Placental pericyte (primary cell): ENCODE data around the gene ARL4A. TPM values are rescaled to one million over a fixed set of nuclear protein-coding genes. Genes with fewer than 3 reads are reported as not detected.

ENCODE experiments used
- small RNA-seq: library from RNA; depleted of rRNA; stranded (forward); fragments of <200 nt; gene quantifications from one replicate; pipeline ENCODE3, GENCODE V24; 2012; ENCODE audit warnings: low replicate concordance
- total RNA-seq: library from RNA; depleted of rRNA; stranded (reverse); fragments of >200 nt; gene quantifications from 2 replicates; pipeline ENCODE4 v1.2.3, GENCODE V29; 2012

The ARL4A gene
- total RNA-seq, result 19.3 and 23.3 TPM in 2 replicates

GRCh38 chr7:12686891-12687717, at the start of gene ARL4A:
TSS of gene ARL4A (plus strand) at chr7:12687633. CDS start at chr7:12688255, 622 bp downstream.

Small RNA genes within 50 kb of the gene (small RNA-seq; reads per million reads assigned to genes)
- not detected for gene RF00264

Other genes with a start within 250 kb of the ARL4A start
- 1.8 and 3.6 TPM in 2 replicates for gene SCIN, start 116.9 kb upstream of the ARL4A start, total RNA-seq